Spleen (tissue), 11 donors: Measurements from ENCODE around the gene SLC28A3. TPM values are rescaled to one million over a fixed set of nuclear protein-coding genes. Genes with fewer than 3 reads are reported as not detected.

Experiments
- DNase-seq: peaks from one replicate; pipeline ENCODE4 v3.0.0-alpha.2; 2020
- H3K27ac ChIP-seq, 8 donors: fragments of 200-600 bp; sonication (generic) in 7 of 8; 1 replicate in 4 of 8; 2 replicates in 4 of 8; pipeline versions ENCODE4 v1.5.0 to v1.8.0; 2016 to 2021; ENCODE audit warnings: inconsistent platforms in 4 of 8, mild to moderate bottlenecking in 4 of 8, moderate library complexity in 1 of 8
- H3K27me3 ChIP-seq, 7 donors: fragments of 200-600 bp; sonication (generic) in 6 of 7; replicated peaks in 1 of 7; 1 replicate in 4 of 7; 2 replicates in 3 of 7; pipeline versions ENCODE4 v1.5.0 to v1.8.0; 2016 to 2021; ENCODE audit warnings: inconsistent platforms in 3 of 7, mild to moderate bottlenecking in 1 of 7
- H3K36me3 ChIP-seq, 6 donors: fragments of 200-600 bp; sonication (generic) in 5 of 6; 1 replicate in 4 of 6; 2 replicates in 2 of 6; pipeline versions ENCODE4 v1.5.0 to v1.8.0; 2016 to 2021; ENCODE audit warnings: inconsistent platforms in 2 of 6
- H3K4me1 ChIP-seq, 6 donors: fragments of 200-600 bp; sonication (generic) in 5 of 6; 1 replicate in 3 of 6; 2 replicates in 3 of 6; pipeline versions ENCODE4 v1.5.0 to v1.8.0; 2016 to 2021; ENCODE audit warnings: inconsistent platforms in 3 of 6
- H3K4me3 ChIP-seq, 8 donors: fragments of 200-600 bp; sonication (generic) in 7 of 8; 1 replicate in 4 of 8; 2 replicates in 4 of 8; pipeline versions ENCODE4 v1.5.0 to v1.8.0; 2016 to 2021; ENCODE audit warnings: inconsistent platforms in 4 of 8, mild to moderate bottlenecking in 4 of 8, moderate library complexity in 2 of 8
- H3K9me3 ChIP-seq, 8 donors: fragments of 200-600 bp; sonication (generic) in 7 of 8; 1 replicate in 4 of 8; 2 replicates in 4 of 8; pipeline versions ENCODE4 v1.5.0 to v1.8.0; 2016 to 2021; ENCODE audit warnings: inconsistent platforms in 4 of 8
- CTCF ChIP-seq, 11 experiments: fragments of 200-600 bp in 7 of 11; fragments of 450-650 bp in 4 of 11; sonication (generic) in 4 of 11; IDR thresholded peaks in 8 of 11; conservative IDR thresholded peaks in 3 of 11; 1 replicate in 7 of 11; 2 replicates in 4 of 11; pipeline versions ENCODE4 v1.4.0 to v1.8.0; 2016 to 2021; ENCODE audit warnings: antibody characterized with exemption in 11 of 11, inconsistent platforms in 4 of 11, mild to moderate bottlenecking in 1 of 11
- POLR2A ChIP-seq, 3 donors: fragments of 450-650 bp; IDR thresholded peaks; one replicate each; pipeline ENCODE4 v1.5.1; 2017; ENCODE audit warnings: antibody characterized with exemption in 3 of 3, mild to moderate bottlenecking in 1 of 3
- POLR2AphosphoS5 ChIP-seq, 3 donors: sonication (generic); formaldehyde crosslinking; IDR thresholded peaks; one replicate each; pipeline ENCODE4 v1.5.1; 2017; ENCODE audit warnings: antibody characterized with exemption in 3 of 3
- WGBS, 5 donors: extraction: QIAGEN DNeasy Blood & Tissue Kit in 3 of 5; methylation state at CpG; one replicate each; pipeline versions ENCODE4 v1.1.5 to v1.1.7; 2013 to 2018; 5-methylcytosine and 5-hydroxymethylcytosine counted together
- intact Hi-C: fragments of 100-400 bp; cut with DNase I; formaldehyde crosslinking; loops from one replicate; pipeline ENCODE4 v1.15.0; 2023; ENCODE audit warnings: low total_unique reads
- polyA plus RNA-seq, 3 donors: library from polyadenylated mRNA; stranded (reverse); fragments of 200-250 nt; gene quantifications; one replicate each; pipeline ENCODE4 v1.2.1, GENCODE V29; 2013
- total RNA-seq, 7 donors: library from RNA; depleted of rRNA in 3 of 7; stranded (reverse); fragments of >200 nt in 3 of 7; fragmentation: NEBNext Ultra II Directional in 4 of 7; extraction: Animal tissue kit (Norgen Biotek cat#: 25700) in 4 of 7; gene quantifications; one replicate each; pipeline versions ENCODE4 v1.1.0 to v1.2.1, GENCODE V29; 2016 to 2021
- donor health status: healthy with polysubstance abuse.
- donor health status: DM: no; HTN: no; CAD: no; lungs with moderate emphysema.
- donor health status: DM: no; HTN: no; CAD: no.
- donor health status: Bipolar disorder and iron deficiency.
- donor health status: healthy.
- donor health status: DM: no; HTN: no; CAD: no.
- donor health status: DM: yes; HTN: yes; CAD: no.

The SLC28A3 gene
- total and polyA plus RNA-seq, 10 donors: 0.06 to 1.2 (median 0.57) TPM; not detected in 1

- WGBS, 5 donors: 57 to 84% (median 69%) methylated on average over 6 of the region's 6 CpGs
- DNase-seq: no peak
- Histone ChIP-seq H3K27me3 (no peaks in the 10 kb centered on the region), H3K27ac (no peak overlapping the region), H3K36me3 (no peaks in the 10 kb centered on the region), H3K4me3 (no peak overlapping the region), H3K9me3 (peaks cover 0 to 13% (median 0%) of the 10 kb centered on the region in 8 donors), H3K4me1 (peaks cover 0 to 9% (median 0%) of the 10 kb centered on the region in 6 donors)
- intact Hi-C loops: no loop called here
- TF ChIP-seq CTCF (IDR thresholded peaks at IDR 0.05 in 8 of 11, conservative IDR thresholded peaks at IDR 0.05 in 3 of 11): no peak
- no peak for TF ChIP-seq POLR2AphosphoS5 (IDR thresholded peaks at IDR 0.05)
- TF ChIP-seq POLR2A (IDR thresholded peaks at IDR 0.05): no peak
These were observed 21.1 kb upstream of the SLC28A3 start for GRCh38 chr9:84361645-84362044.

- Histone ChIP-seq H3K4me1 (peaks cover 0 to 9% (median 0%) of the 10 kb centered on the region in 6 donors), H3K27me3 (no peaks in the 10 kb centered on the region), H3K4me3 (no peak overlapping the region), H3K36me3 (no peaks in the 10 kb centered on the region), H3K27ac (no peak overlapping the region), H3K9me3 (no peaks in the 10 kb centered on the region)
- intact Hi-C loops: no loop called here
- no peak for DNase-seq
- WGBS, 5 donors: 38 to 73% (median 56%) methylated on average over 3 of the region's 3 CpGs
- TF ChIP-seq CTCF (IDR thresholded peaks at IDR 0.05 in 8 of 11, conservative IDR thresholded peaks at IDR 0.05 in 3 of 11): no peak
These were observed 16.7 kb upstream of the SLC28A3 start for GRCh38 chr9:84357275-84357674.

GRCh38 chr9:84354035-84354434 lies 13.5 kb upstream of the SLC28A3 start:
- DNase-seq: no peak
- intact Hi-C loops: no loop called here
- 85 to 100% (median 89%) methylated on average over 1 of the region's 1 CpG for WGBS, 5 donors

GRCh38 chr9:84349671-84350070 lies 9.1 kb upstream of the SLC28A3 start:
- Histone ChIP-seq H3K4me3 (no peak overlapping the region), H3K27ac (no peak overlapping the region), H3K4me1 (no peaks in the 10 kb centered on the region), H3K27me3 (peaks cover 0 to 6% (median 0%) of the 10 kb centered on the region in 7 donors), H3K9me3 (peaks cover 0 to 5% (median 0%) of the 10 kb centered on the region in 8 donors), H3K36me3 (no peaks in the 10 kb centered on the region)
- DNase-seq: no peak
- 35 to 84% (median 83%) methylated on average over 1 of the region's 1 CpG for WGBS, 5 donors
- no peak for TF ChIP-seq POLR2A (IDR thresholded peaks at IDR 0.05)
- TF ChIP-seq CTCF (IDR thresholded peaks at IDR 0.05 in 8 of 11, conservative IDR thresholded peaks at IDR 0.05 in 3 of 11): no peak
- no peak for TF ChIP-seq POLR2AphosphoS5 (IDR thresholded peaks at IDR 0.05)
- intact Hi-C loops: no loop called here

More at GRCh38 chr9:84354035-84354434, 13.5 kb upstream of the SLC28A3 start:
- H3K27me3 ChIP-seq: no peaks in the 10 kb centered on the region
- H3K4me1 ChIP-seq: peaks cover 0 to 9% (median 0%) of the 10 kb centered on the region in 6 donors
- TF ChIP-seq POLR2AphosphoS5 (IDR thresholded peaks at IDR 0.05) (no peak), CTCF (IDR thresholded peaks at IDR 0.05 in 8 of 11, conservative IDR thresholded peaks at IDR 0.05 in 3 of 11) (no peak), POLR2A (IDR thresholded peaks at IDR 0.05) (no peak)
- H3K27ac ChIP-seq: no peak overlapping the region
- H3K9me3 ChIP-seq: no peaks in the 10 kb centered on the region
- H3K36me3 ChIP-seq: no peaks in the 10 kb centered on the region
- H3K4me3 ChIP-seq: no peak overlapping the region
